Endothelial cell (in vitro differentiated cells): ENCODE measurements around the gene UBA6. TPM values are rescaled to one million over a fixed set of nuclear protein-coding genes. Genes with fewer than 3 reads are reported as not detected.

Source experiments
- DNase-seq: peaks from one replicate; pipeline ENCODE4 v3.0.0; 2021; ENCODE audit warnings: low spot score
- H3K27ac Mint-ChIP-seq: one replicate; pipeline ENCODE4 v1.8.0; 2021; ENCODE audit warnings: mixed read lengths, inconsistent platforms; ENCODE audit not compliant: unreplicated experiment
- H3K27me3 Mint-ChIP-seq: one replicate; pipeline ENCODE4 v1.8.0; 2021; ENCODE audit warnings: mild to moderate bottlenecking, moderate library complexity, mixed read lengths, inconsistent platforms; ENCODE audit not compliant: unreplicated experiment
- H3K36me3 Mint-ChIP-seq: one replicate; pipeline ENCODE4 v1.8.0; 2021; ENCODE audit warnings: mild to moderate bottlenecking, low read depth, mixed read lengths, inconsistent platforms; ENCODE audit not compliant: unreplicated experiment
- H3K4me1 Mint-ChIP-seq: one replicate; pipeline ENCODE4 v1.8.0; 2021; ENCODE audit warnings: mild to moderate bottlenecking, mixed read lengths, inconsistent platforms; ENCODE audit not compliant: unreplicated experiment
- H3K4me3 Mint-ChIP-seq: one replicate; pipeline ENCODE4 v1.8.0; 2021; ENCODE audit warnings: mild to moderate bottlenecking, mixed read lengths, inconsistent platforms; ENCODE audit not compliant: unreplicated experiment
- H3K9me3 Mint-ChIP-seq: one replicate; pipeline ENCODE4 v1.8.0; 2021; ENCODE audit warnings: mixed read lengths, inconsistent platforms; ENCODE audit not compliant: unreplicated experiment
- total RNA-seq: library from RNA; stranded (reverse); fragmentation: NEBNext Ultra II Directional; extraction: Animal tissue kit (Norgen Biotek cat#: 25700); gene quantifications from one replicate; pipeline ENCODE4 v1.2.1, GENCODE V29; 2021; ENCODE audit not compliant: unreplicated experiment
- TF ChIP-seq, protein P1 (sequence below): fragments of 200-600 bp; sonication (generic); IDR thresholded peaks from one replicate; pipeline ENCODE4 v1.5.0; 2021; ENCODE audit warnings: antibody characterized with exemption; ENCODE audit not compliant: unreplicated experiment

UBA6 gene
- total RNA-seq, 1 donor from 2014 or later: 79.5 TPM

GRCh38 chr4:67714955-67715354 is 14.0 kb upstream of the UBA6 start:
- Mint-ChIP-seq H3K9me3 (no peaks in the 10 kb centered on the region), H3K4me3 (no peak overlapping the region), H3K36me3 (peaks cover 11% of the 10 kb centered on the region), H3K4me1 (peaks cover 9% of the 10 kb centered on the region), H3K27ac (no peak overlapping the region), H3K27me3 (peaks cover 5% of the 10 kb centered on the region)
- DNase-seq: no peak
- TF ChIP-seq, protein P1, sequence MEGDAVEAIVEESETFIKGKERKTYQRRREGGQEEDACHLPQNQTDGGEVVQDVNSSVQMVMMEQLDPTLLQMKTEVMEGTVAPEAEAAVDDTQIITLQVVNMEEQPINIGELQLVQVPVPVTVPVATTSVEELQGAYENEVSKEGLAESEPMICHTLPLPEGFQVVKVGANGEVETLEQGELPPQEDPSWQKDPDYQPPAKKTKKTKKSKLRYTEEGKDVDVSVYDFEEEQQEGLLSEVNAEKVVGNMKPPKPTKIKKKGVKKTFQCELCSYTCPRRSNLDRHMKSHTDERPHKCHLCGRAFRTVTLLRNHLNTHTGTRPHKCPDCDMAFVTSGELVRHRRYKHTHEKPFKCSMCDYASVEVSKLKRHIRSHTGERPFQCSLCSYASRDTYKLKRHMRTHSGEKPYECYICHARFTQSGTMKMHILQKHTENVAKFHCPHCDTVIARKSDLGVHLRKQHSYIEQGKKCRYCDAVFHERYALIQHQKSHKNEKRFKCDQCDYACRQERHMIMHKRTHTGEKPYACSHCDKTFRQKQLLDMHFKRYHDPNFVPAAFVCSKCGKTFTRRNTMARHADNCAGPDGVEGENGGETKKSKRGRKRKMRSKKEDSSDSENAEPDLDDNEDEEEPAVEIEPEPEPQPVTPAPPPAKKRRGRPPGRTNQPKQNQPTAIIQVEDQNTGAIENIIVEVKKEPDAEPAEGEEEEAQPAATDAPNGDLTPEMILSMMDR: no peak

DNA sequence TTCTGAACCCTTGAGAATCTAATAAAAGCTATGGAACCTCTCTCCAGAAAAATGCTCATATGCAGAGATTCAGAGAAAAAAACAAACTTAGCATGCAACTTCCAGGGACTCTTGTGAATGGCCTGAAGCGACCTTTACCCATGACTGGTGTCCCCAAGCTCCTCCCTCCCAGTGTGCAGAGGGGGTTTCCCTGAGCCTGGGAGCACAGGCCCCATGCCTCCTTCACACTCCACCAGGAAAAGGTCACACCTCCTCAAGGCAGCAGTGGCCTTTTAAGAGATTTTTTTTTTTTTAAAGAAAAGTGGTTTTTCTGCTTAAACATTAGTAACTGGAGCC is 13.3 kb upstream of the UBA6 start:
- H3K36me3 Mint-ChIP-seq: peaks cover 11% of the 10 kb centered on the region
- no peak overlapping the region for H3K4me3 Mint-ChIP-seq
- peaks cover 5% of the 10 kb centered on the region for H3K27me3 Mint-ChIP-seq
- H3K27ac Mint-ChIP-seq: no peak overlapping the region
- no peaks in the 10 kb centered on the region for H3K9me3 Mint-ChIP-seq
- H3K4me1 Mint-ChIP-seq: peaks cover 9% of the 10 kb centered on the region
- DNase-seq: no peak
- TF ChIP-seq, protein P1: no peak

GRCh38 chr4:67713529-67714247 is 12.7 kb upstream of the UBA6 start:
- no peak for DNase-seq
- no peak overlapping the region for H3K4me3 Mint-ChIP-seq

DNA sequence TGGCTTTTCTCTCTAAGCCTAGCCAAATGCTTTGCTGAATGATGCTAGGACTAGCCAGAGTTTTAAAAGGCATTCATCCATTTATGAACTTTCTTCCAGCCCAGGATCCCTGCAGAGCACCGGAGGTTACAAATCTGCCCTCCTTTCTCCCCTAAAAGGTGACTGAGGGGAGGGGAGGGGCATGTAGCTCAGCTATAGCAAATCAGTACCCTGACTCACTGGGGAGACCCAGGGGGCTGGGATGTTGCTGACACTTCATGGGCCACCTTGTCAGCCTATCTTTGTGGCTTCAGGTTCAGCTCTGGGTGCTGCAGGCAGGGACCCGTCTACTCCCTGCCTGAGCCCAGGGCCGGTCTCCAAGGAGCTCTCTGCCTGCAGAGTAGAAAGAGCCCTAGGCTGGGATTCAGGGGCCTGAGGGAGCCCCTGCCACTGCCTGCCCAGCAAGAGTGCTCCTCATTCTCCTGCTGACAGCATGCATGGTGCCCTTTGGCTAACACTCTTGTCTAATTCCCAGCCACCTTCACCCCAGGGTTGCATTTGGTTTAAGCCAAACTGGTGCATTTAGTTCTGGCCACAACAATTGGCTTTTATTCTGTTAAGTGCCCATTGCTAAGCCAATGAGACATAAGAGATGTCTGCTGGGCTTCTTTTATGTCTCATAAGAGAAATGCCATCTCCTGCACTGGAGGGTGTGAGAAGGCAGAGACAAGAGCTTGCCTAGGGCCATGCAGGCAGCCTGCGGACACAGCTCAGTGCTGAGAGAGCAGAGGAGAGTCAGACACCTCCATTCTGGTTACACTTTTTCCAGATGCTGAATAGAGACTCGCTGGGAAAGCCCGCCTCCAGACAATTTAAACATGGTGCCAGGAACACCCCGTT is 11.9 kb upstream of the UBA6 start:
- Mint-ChIP-seq H3K27me3 (peaks cover 5% of the 10 kb centered on the region), H3K9me3 (no peaks in the 10 kb centered on the region), H3K36me3 (peaks cover 11% of the 10 kb centered on the region), H3K4me3 (no peak overlapping the region), H3K4me1 (peaks cover 9% of the 10 kb centered on the region), H3K27ac (peak overlapping the region; percentile 48)
- TF ChIP-seq, protein P1: no peak
- no peak for DNase-seq

More at GRCh38 chr4:67713529-67714247, 12.7 kb upstream of the UBA6 start:
- peaks cover 9% of the 10 kb centered on the region for H3K4me1 Mint-ChIP-seq
- H3K27ac Mint-ChIP-seq: no peak overlapping the region
- H3K9me3 Mint-ChIP-seq: no peaks in the 10 kb centered on the region
- peaks cover 11% of the 10 kb centered on the region for H3K36me3 Mint-ChIP-seq
- TF ChIP-seq, protein P1: no peak
- peaks cover 5% of the 10 kb centered on the region for H3K27me3 Mint-ChIP-seq
